Peyer's patch (tissue), 4 donors: ENCODE measurements around the gene SLC2A9. TPM values are rescaled to one million over a fixed set of nuclear protein-coding genes. Genes with fewer than 3 reads are reported as not detected.

Source experiments
- DNase-seq, 3 donors: peaks; one replicate each; pipeline ENCODE4 v3.0.0-alpha.2; 2017 to 2019
- H3K27ac ChIP-seq, 4 donors: fragments of 200-600 bp; sonication (generic); one replicate each; pipeline ENCODE4 v1.5.1; 2016 to 2019
- H3K27me3 ChIP-seq, 2 donors: fragments of 200-600 bp; sonication (generic); one replicate each; pipeline ENCODE4 v1.5.1; 2019
- H3K36me3 ChIP-seq, 3 donors: fragments of 200-600 bp; sonication (generic); one replicate each; pipeline ENCODE4 v1.5.1; 2016 to 2019
- H3K4me1 ChIP-seq, 4 donors: fragments of 200-600 bp; sonication (generic); one replicate each; pipeline ENCODE4 v1.5.1; 2016 to 2019
- H3K4me3 ChIP-seq, 4 donors: fragments of 200-600 bp; sonication (generic); 1 replicate in 3 of 4; 2 replicates in 1 of 4; pipeline ENCODE4 v1.5.1; 2016 to 2019; ENCODE audit warnings: mild to moderate bottlenecking in 1 of 4
- H3K9me3 ChIP-seq, 4 donors: fragments of 200-600 bp; sonication (generic); one replicate each; pipeline ENCODE4 v1.5.1; 2016 to 2019; ENCODE audit warnings: mild to moderate bottlenecking in 1 of 4
- POLR2A ChIP-seq, 2 donors: fragments of 450-650 bp; IDR thresholded peaks; one replicate each; pipeline ENCODE4 v1.5.1; 2017; ENCODE audit warnings: antibody characterized with exemption in 2 of 2, mild to moderate bottlenecking in 2 of 2, moderate library complexity in 2 of 2
- total RNA-seq, 4 donors: library from RNA; depleted of rRNA; stranded (reverse); fragments of >200 nt; gene quantifications; one replicate each; pipeline ENCODE4 v1.1.0, GENCODE V29; 2016
- TF ChIP-seq, protein P1 (sequence below), 6 experiments: fragments of 450-650 bp in 4 of 6; fragments of 200-600 bp in 2 of 6; sonication (generic) in 1 of 6; IDR thresholded peaks; one replicate each; pipeline ENCODE4 v1.5.1; 2017 to 2019; ENCODE audit warnings: antibody characterized with exemption in 6 of 6, mild to moderate bottlenecking in 3 of 6, moderate library complexity in 1 of 6

Gene SLC2A9
- total RNA-seq, 4 donors from 2014 or later, result 8.3 to 24.1 (median 22.0) TPM

DNA sequence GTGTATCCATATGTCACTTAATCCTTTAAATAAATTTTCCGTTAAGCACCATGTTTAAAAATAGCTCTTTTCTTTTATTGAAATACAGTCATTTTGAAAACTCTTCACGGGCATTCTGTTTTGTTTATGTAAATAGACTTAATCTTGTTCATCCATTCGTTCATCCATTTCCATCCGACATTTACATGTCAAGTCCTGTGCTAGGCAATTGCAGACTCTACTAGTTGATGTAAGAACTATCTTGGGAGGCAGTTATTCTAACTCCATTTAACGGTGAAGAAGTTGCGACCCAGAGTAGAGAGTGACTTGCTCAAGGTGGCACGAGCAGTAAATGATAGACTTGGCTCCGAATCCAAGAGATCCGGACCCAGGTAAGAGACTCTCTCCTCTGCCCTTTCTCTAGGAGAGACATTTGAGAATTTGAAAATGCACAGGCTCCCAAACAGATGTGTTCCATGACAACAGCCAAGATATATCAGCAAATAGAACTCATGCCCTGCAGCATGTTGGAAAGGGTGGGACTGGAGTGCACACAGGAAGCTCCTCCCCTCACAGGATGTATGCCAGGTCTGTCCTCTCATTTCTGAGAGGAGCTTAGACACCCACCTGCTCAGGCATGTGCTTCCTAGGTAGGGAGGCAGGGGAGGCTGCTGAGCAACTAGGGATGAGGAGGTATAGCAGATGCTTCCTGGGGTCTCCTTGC lies 175.4 kb downstream of the SLC2A9 start:
- Histone ChIP-seq H3K4me3 (no peak overlapping the region), H3K9me3 (no peaks in the 10 kb centered on the region), H3K27ac (no peak overlapping the region), H3K36me3 (no peaks in the 10 kb centered on the region), H3K4me1 (no peaks in the 10 kb centered on the region), H3K27me3 (no peaks in the 10 kb centered on the region)
- TF ChIP-seq POLR2A (IDR thresholded peaks at IDR 0.05), result no peak
- TF ChIP-seq, protein P1, sequence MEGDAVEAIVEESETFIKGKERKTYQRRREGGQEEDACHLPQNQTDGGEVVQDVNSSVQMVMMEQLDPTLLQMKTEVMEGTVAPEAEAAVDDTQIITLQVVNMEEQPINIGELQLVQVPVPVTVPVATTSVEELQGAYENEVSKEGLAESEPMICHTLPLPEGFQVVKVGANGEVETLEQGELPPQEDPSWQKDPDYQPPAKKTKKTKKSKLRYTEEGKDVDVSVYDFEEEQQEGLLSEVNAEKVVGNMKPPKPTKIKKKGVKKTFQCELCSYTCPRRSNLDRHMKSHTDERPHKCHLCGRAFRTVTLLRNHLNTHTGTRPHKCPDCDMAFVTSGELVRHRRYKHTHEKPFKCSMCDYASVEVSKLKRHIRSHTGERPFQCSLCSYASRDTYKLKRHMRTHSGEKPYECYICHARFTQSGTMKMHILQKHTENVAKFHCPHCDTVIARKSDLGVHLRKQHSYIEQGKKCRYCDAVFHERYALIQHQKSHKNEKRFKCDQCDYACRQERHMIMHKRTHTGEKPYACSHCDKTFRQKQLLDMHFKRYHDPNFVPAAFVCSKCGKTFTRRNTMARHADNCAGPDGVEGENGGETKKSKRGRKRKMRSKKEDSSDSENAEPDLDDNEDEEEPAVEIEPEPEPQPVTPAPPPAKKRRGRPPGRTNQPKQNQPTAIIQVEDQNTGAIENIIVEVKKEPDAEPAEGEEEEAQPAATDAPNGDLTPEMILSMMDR (IDR thresholded peaks at IDR 0.05), result no peak
- DNase-seq, result no peak

GRCh38 chr4:9841072-9841471 lies 180.2 kb downstream of the SLC2A9 start:
- no peak for DNase-seq
- H3K4me3 ChIP-seq, result no peak overlapping the region
- no peak for TF ChIP-seq POLR2A (IDR thresholded peaks at IDR 0.05)
- TF ChIP-seq, protein P1 (IDR thresholded peaks at IDR 0.05), result no peak

DNA sequence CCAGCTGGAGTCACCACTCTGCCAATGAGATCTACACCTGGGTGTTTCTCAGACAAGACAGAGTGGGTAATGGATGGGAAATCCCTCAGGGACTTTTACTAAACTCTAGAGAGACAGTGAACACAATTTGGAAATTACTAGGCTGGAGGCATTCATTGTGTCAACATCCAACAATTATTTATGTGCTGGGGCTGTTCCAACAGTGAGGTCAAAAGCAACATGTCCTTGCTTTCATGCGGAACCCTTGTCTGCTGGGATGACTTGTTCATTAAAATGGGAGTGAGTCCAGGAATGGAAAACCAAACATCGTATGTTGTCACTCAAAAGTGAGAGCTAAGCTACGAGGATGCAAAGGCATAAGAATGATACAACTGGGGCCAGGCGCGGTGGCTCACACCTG lies 185.9 kb downstream of the SLC2A9 start:
- H3K4me1 ChIP-seq, result no peaks in the 10 kb centered on the region
- no peaks in the 10 kb centered on the region for H3K36me3 ChIP-seq
- DNase-seq, result no peak
- H3K4me3 ChIP-seq, result no peak overlapping the region
- no peaks in the 10 kb centered on the region for H3K9me3 ChIP-seq
- no peaks in the 10 kb centered on the region for H3K27me3 ChIP-seq
- TF ChIP-seq, protein P1 (IDR thresholded peaks at IDR 0.05), result no peak
- no peak for TF ChIP-seq POLR2A (IDR thresholded peaks at IDR 0.05)
- no peak overlapping the region for H3K27ac ChIP-seq

More at GRCh38 chr4:9841072-9841471, 180.2 kb downstream of the SLC2A9 start:
- Histone ChIP-seq H3K27me3 (no peaks in the 10 kb centered on the region), H3K9me3 (no peaks in the 10 kb centered on the region), H3K4me1 (no peaks in the 10 kb centered on the region), H3K36me3 (no peaks in the 10 kb centered on the region), H3K27ac (no peak overlapping the region)

GRCh38 chr4:9833421-9833820 lies 187.9 kb downstream of the SLC2A9 start:
- H3K36me3 ChIP-seq, result no peaks in the 10 kb centered on the region
- no peaks in the 10 kb centered on the region for H3K27me3 ChIP-seq
- no peak overlapping the region for H3K4me3 ChIP-seq
- no peaks in the 10 kb centered on the region for H3K4me1 ChIP-seq
- no peak overlapping the region for H3K27ac ChIP-seq
- DNase-seq, result no peak
- no peak for TF ChIP-seq POLR2A (IDR thresholded peaks at IDR 0.05)
- TF ChIP-seq, protein P1 (IDR thresholded peaks at IDR 0.05), result no peak
- no peaks in the 10 kb centered on the region for H3K9me3 ChIP-seq

DNA sequence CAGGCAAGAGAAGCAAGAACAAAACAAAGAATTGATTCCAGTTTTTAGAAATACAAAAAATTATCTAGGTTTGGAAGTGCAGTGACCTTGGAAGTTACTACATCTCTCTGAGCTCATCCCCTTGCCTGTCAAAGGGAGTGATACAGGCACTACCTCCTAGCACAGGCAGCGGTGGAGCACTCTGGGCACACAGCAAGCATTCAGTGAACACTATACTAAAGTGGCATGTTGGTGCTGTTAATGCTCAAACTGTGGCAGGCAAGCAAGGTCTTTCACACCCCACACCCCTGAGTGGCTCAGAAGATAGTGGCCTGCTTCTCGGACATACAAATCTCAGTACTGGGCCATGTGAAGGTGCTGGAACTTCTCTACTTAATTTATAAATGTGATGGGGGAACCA lies 188.7 kb downstream of the SLC2A9 start:
- H3K4me1 ChIP-seq, result no peaks in the 10 kb centered on the region
- no peak for TF ChIP-seq POLR2A (IDR thresholded peaks at IDR 0.05)
- TF ChIP-seq, protein P1 (IDR thresholded peaks at IDR 0.05), result no peak

More for the DNA sequence above, 188.7 kb downstream of the SLC2A9 start:
- no peaks in the 10 kb centered on the region for H3K9me3 ChIP-seq
- H3K27me3 ChIP-seq, result no peaks in the 10 kb centered on the region
- no peak overlapping the region for H3K4me3 ChIP-seq
- H3K27ac ChIP-seq, result no peak overlapping the region
- no peak for DNase-seq
- H3K36me3 ChIP-seq, result no peaks in the 10 kb centered on the region
